Keratinocyte (primary cell): ENCODE measurements around the gene FGF21. TPM values are rescaled to one million over a fixed set of nuclear protein-coding genes. Genes with fewer than 3 reads are reported as not detected.

Source experiments
- DNase-seq: peaks from one replicate; pipeline ENCODE4 v3.0.0-alpha.2; 2011; ENCODE audit warnings: low read depth, missing footprints, low spot score
- FAIRE-seq: peaks from 2 replicates; lab custom pipeline; 2011; peaks lifted over from hg19 to GRCh38; lab: Jason Lieb, UNC
- H2AFZ ChIP-seq: 2 replicates; pipeline ENCODE4 v1.6.0; 2012; ENCODE audit warnings: low read length, control low read depth, inconsistent platforms; ENCODE audit not compliant: control insufficient read depth
- H3K27ac ChIP-seq: 2 replicates; pipeline ENCODE4 v1.5.1; 2011; ENCODE audit warnings: low read length; ENCODE audit not compliant: control insufficient read depth, insufficient read depth
- H3K27me3 ChIP-seq: 3 replicates; pipeline ENCODE4 v1.6.0; 2011; ENCODE audit warnings: low read length; ENCODE audit not compliant: control insufficient read depth, insufficient read depth; ENCODE audit errors: extremely low read depth
- H3K36me3 ChIP-seq, 2 experiments: 2 replicates in 1 of 2; 3 replicates in 1 of 2; pipeline ENCODE4 v1.5.1; 2011; ENCODE audit warnings: low read length in 2 of 2, mild to moderate bottlenecking in 1 of 2; ENCODE audit not compliant: control insufficient read depth in 2 of 2, insufficient read depth in 2 of 2; ENCODE audit errors: extremely low read depth in 1 of 2
- H3K4me1 ChIP-seq: 3 replicates; pipeline ENCODE4 v1.5.1; 2011; ENCODE audit warnings: low read length; ENCODE audit not compliant: control insufficient read depth, insufficient read depth; ENCODE audit errors: extremely low read depth
- H3K4me2 ChIP-seq: 3 replicates; pipeline ENCODE4 v1.6.0; 2011; ENCODE audit warnings: low read depth, low read length; ENCODE audit not compliant: control insufficient read depth, insufficient read depth; ENCODE audit errors: extremely low read depth
- H3K4me3 ChIP-seq, 3 experiments: fragments of 200-600 bp in 1 of 3; sonication (generic) in 1 of 3; 2 replicates in 2 of 3; 3 replicates in 1 of 3; pipeline ENCODE4 v1.5.1; 2011 to 2016; ENCODE audit warnings: low read length in 3 of 3, mild to moderate bottlenecking in 3 of 3, control low read depth in 2 of 3, inconsistent platforms in 1 of 3, low read depth in 1 of 3, mixed read lengths in 1 of 3, mixed run types in 1 of 3, moderate library complexity in 1 of 3; ENCODE audit not compliant: control insufficient read depth in 2 of 3, insufficient read depth in 2 of 3; ENCODE audit errors: extremely low read depth in 1 of 3
- H3K79me2 ChIP-seq: 2 replicates; pipeline ENCODE4 v1.6.0; 2012; ENCODE audit warnings: low read length; ENCODE audit not compliant: control insufficient read depth, insufficient read depth
- H3K9ac ChIP-seq: 3 replicates; pipeline ENCODE4 v1.6.0; 2011; ENCODE audit warnings: low read length; ENCODE audit not compliant: control insufficient read depth, insufficient read depth; ENCODE audit errors: extremely low read depth
- H3K9me1 ChIP-seq: 3 replicates; pipeline ENCODE4 v1.6.0; 2011; ENCODE audit warnings: low read length; ENCODE audit not compliant: control insufficient read depth, insufficient read depth; ENCODE audit errors: extremely low read depth
- H3K9me3 ChIP-seq: 2 replicates; pipeline ENCODE4 v1.5.1; 2012; ENCODE audit warnings: low read depth, low read length; ENCODE audit not compliant: control insufficient read depth
- H4K20me1 ChIP-seq: 3 replicates; pipeline ENCODE4 v1.6.0; 2011; ENCODE audit warnings: low read length; ENCODE audit not compliant: control insufficient read depth, insufficient read depth; ENCODE audit errors: extremely low read depth
- EZH2 ChIP-seq: IDR thresholded peaks from one replicate; pipeline ENCODE4 v1.6.1; 2012; ENCODE audit warnings: inconsistent platforms, mild to moderate bottlenecking, low read length, moderate library complexity
- dilution Hi-C: fragments of 300-500 bp; cut with MboI; formaldehyde crosslinking; loops from one replicate; pipeline ENCODE4 v1.7.0; 2020; ENCODE audit warnings: low sequenced_read_pairs; ENCODE audit not compliant: extremely low pct_ligation_motif_present
- polyA plus RNA-seq, 5 experiments: library from polyadenylated mRNA; depleted of rRNA in 3 of 5; stranded (reverse) in 3 of 5; stranded (forward) in 1 of 5; unstranded in 1 of 5; fragments of >200 nt; gene quantifications; 1 replicate in 1 of 5; 2 replicates in 3 of 5; 3 replicates in 1 of 5; pipeline versions ENCODE4 v1.2.1 to v1.2.3, GENCODE V29; 2011 to 2012; ENCODE audit warnings: missing spikeins in 2 of 5, low read depth in 1 of 5, low replicate concordance in 1 of 5
- small RNA-seq, 3 experiments: library from RNA; depleted of rRNA; stranded (forward); fragments of <200 nt; gene quantifications; one replicate each; pipeline ENCODE3, GENCODE V24; 2012; ENCODE audit warnings: low read depth in 3 of 3, low replicate concordance in 1 of 3; ENCODE audit not compliant: insufficient read length in 3 of 3
- TF ChIP-seq, protein P1 (sequence below), 3 experiments: IDR thresholded peaks in 1 of 3; conservative IDR thresholded peaks in 1 of 3; optimal IDR thresholded peaks in 1 of 3; 2 replicates in 2 of 3; 3 replicates in 1 of 3; pipeline versions ENCODE3 to v1.5.1; 2011; ENCODE audit warnings: low read length in 3 of 3, mild to moderate bottlenecking in 3 of 3, moderate library complexity in 2 of 3, control low read depth in 1 of 3, inconsistent platforms in 1 of 3; ENCODE audit not compliant: insufficient read depth in 2 of 3; ENCODE audit errors: extremely low read depth in 1 of 3

The FGF21 gene
- polyA plus RNA-seq, 1 donor (not counting 4 experiments of a cell fraction or from before 2014, with no cell fraction given) = not detected

GRCh38 chr19:48806818-48807589 lies 51.7 kb downstream of the FGF21 start:
- Histone ChIP-seq H3K79me2 (peaks cover 3% of the 10 kb centered on the region), H3K4me1 (peaks cover 11% of the 10 kb centered on the region), H3K27me3 (no peaks in the 10 kb centered on the region), H4K20me1 (no peaks in the 10 kb centered on the region), H3K9me1 (peaks cover 2% of the 10 kb centered on the region), H3K27ac (no peak overlapping the region), H3K9ac (no peak overlapping the region), H2AFZ (no peak overlapping the region), H3K4me3 (no peak overlapping the region), H3K9me3 (no peaks in the 10 kb centered on the region), H3K36me3 (peaks cover 3% of the 10 kb centered on the region in 2 experiments), H3K4me2 (no peak overlapping the region)
- FAIRE-seq (no peak), DNase-seq (no peak)
- TF ChIP-seq EZH2 = no peak
- TF ChIP-seq, protein P1, sequence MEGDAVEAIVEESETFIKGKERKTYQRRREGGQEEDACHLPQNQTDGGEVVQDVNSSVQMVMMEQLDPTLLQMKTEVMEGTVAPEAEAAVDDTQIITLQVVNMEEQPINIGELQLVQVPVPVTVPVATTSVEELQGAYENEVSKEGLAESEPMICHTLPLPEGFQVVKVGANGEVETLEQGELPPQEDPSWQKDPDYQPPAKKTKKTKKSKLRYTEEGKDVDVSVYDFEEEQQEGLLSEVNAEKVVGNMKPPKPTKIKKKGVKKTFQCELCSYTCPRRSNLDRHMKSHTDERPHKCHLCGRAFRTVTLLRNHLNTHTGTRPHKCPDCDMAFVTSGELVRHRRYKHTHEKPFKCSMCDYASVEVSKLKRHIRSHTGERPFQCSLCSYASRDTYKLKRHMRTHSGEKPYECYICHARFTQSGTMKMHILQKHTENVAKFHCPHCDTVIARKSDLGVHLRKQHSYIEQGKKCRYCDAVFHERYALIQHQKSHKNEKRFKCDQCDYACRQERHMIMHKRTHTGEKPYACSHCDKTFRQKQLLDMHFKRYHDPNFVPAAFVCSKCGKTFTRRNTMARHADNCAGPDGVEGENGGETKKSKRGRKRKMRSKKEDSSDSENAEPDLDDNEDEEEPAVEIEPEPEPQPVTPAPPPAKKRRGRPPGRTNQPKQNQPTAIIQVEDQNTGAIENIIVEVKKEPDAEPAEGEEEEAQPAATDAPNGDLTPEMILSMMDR (optimal IDR thresholded peaks at IDR 0.05 in 1 of 3, IDR thresholded peaks at IDR 0.05 in 1 of 3, conservative IDR thresholded peaks at IDR 0.05 in 1 of 3; ENCODE audit: extremely low read depth in 1 of 3, insufficient read depth in 2 of 3, low read length in 3 of 3) = no peak
- dilution Hi-C loops = no loop called here

- H3K9me3 ChIP-seq = no peaks in the 10 kb centered on the region
- H3K36me3 ChIP-seq = peaks cover 3% of the 10 kb centered on the region in 2 experiments
- peaks cover 17% of the 10 kb centered on the region for H3K4me1 ChIP-seq
- no peaks in the 10 kb centered on the region for H3K27me3 ChIP-seq
- no peak overlapping the region for H2AFZ ChIP-seq
- no peak overlapping the region for H3K4me2 ChIP-seq
- dilution Hi-C loops = no loop called here
- no peak overlapping the region for H3K27ac ChIP-seq
- TF ChIP-seq, protein P1 (optimal IDR thresholded peaks at IDR 0.05 in 1 of 3, IDR thresholded peaks at IDR 0.05 in 1 of 3, conservative IDR thresholded peaks at IDR 0.05 in 1 of 3; ENCODE audit: extremely low read depth in 1 of 3, insufficient read depth in 2 of 3, low read length in 3 of 3) = peak in 1 of 3 experiments; percentile 24
- TF ChIP-seq EZH2 = no peak
- no peak overlapping the region for H3K9ac ChIP-seq
- FAIRE-seq (no peak), DNase-seq (no peak)
- no peak overlapping the region for H3K4me3 ChIP-seq
- H3K79me2 ChIP-seq = peaks cover 3% of the 10 kb centered on the region
- peaks cover 2% of the 10 kb centered on the region for H3K9me1 ChIP-seq
- no peaks in the 10 kb centered on the region for H4K20me1 ChIP-seq
These were observed 52.4 kb downstream of the FGF21 start for GRCh38 chr19:48807590-48808308.

Small RNAs within 50 kb of the gene (small RNA-seq; reads per million reads assigned to genes)
- gene RNU6-317P = 0 reads per million in 3 experiments

Other genes with a start within 250 kb of the FGF21 start
- 0.51 to 0.76 TPM (median 0.68 TPM) in 3 replicates for gene LMTK3, start 243.7 kb upstream of the FGF21 start, polyA plus RNA-seq
- gene SULT2B1, start 203.4 kb upstream of the FGF21 start, polyA plus RNA-seq = 6.0 to 10.2 TPM (median 8.9 TPM) in 3 replicates
- gene SPACA4, start 148.8 kb upstream of the FGF21 start, polyA plus RNA-seq = 0.08 TPM in 1 of 3 replicates, not detected in the others
- gene FAM83E, start 140.4 kb upstream of the FGF21 start, polyA plus RNA-seq = 0.06 to 0.31 TPM (median 0.17 TPM) in 3 replicates
- gene RPL18, start 136.3 kb upstream of the FGF21 start, polyA plus RNA-seq = 1,010 to 1,534 TPM (median 1,015 TPM) in 3 replicates
- 2.8 to 3.8 TPM (median 3.4 TPM) in 3 replicates for gene SPHK2, start 136.0 kb upstream of the FGF21 start, polyA plus RNA-seq
- 0.79 to 2.0 TPM (median 1.0 TPM) in 3 replicates for gene DBP, start 118.1 kb upstream of the FGF21 start, polyA plus RNA-seq
- gene CA11, start 109.3 kb upstream of the FGF21 start, polyA plus RNA-seq = 1.6 to 3.9 TPM (median 1.7 TPM) in 3 replicates
- 0.07 to 0.19 TPM (median 0.07 TPM) in 3 replicates for gene NTN5, start 82.5 kb upstream of the FGF21 start, polyA plus RNA-seq
- 2.3 to 4.0 TPM (median 3.7 TPM) in 3 replicates for gene FUT2, start 59.6 kb upstream of the FGF21 start, polyA plus RNA-seq
- gene MAMSTR, start 35.8 kb upstream of the FGF21 start, polyA plus RNA-seq = 0.35 to 0.39 TPM (median 0.37 TPM) in 3 replicates
- gene RASIP1, start 14.9 kb upstream of the FGF21 start, polyA plus RNA-seq = 2.2 to 4.8 TPM (median 2.3 TPM) in 3 replicates
- gene IZUMO1, start 8.6 kb upstream of the FGF21 start, polyA plus RNA-seq = 0.28 to 0.75 TPM (median 0.63 TPM) in 3 replicates
- 3.2 to 5.3 TPM (median 3.7 TPM) in 3 replicates for gene FUT1, start 2.9 kb upstream of the FGF21 start, polyA plus RNA-seq
- gene BCAT2, start 55.5 kb downstream of the FGF21 start, polyA plus RNA-seq = 19.0 to 27.3 TPM (median 20.4 TPM) in 3 replicates
- gene HSD17B14, start 81.0 kb downstream of the FGF21 start, polyA plus RNA-seq = 0.92 to 1.2 TPM (median 1.0 TPM) in 3 replicates
- 1.2 to 2.2 TPM (median 1.8 TPM) in 3 replicates for gene PLEKHA4, start 113.1 kb downstream of the FGF21 start, polyA plus RNA-seq
- gene PPP1R15A, start 116.9 kb downstream of the FGF21 start, polyA plus RNA-seq = 23.6 to 36.6 TPM (median 32.5 TPM) in 3 replicates
- not detected in 3 replicates for gene TULP2, start 143.2 kb downstream of the FGF21 start, polyA plus RNA-seq
- 44.3 to 65.1 TPM (median 59.2 TPM) in 3 replicates for gene NUCB1, start 144.8 kb downstream of the FGF21 start, polyA plus RNA-seq
- gene DHDH, start 178.2 kb downstream of the FGF21 start, polyA plus RNA-seq = 0.45 to 1.8 TPM (median 0.52 TPM) in 3 replicates
- gene BAX, start 199.4 kb downstream of the FGF21 start, polyA plus RNA-seq = 75.3 to 139 TPM (median 113 TPM) in 3 replicates
- gene FTL, start 209.8 kb downstream of the FGF21 start, polyA plus RNA-seq = 805 to 2,115 TPM (median 838 TPM) in 3 replicates
- gene GYS1, start 237.8 kb downstream of the FGF21 start, polyA plus RNA-seq = 46.5 to 61.9 TPM (median 58.6 TPM) in 3 replicates
- 126 to 162 TPM (median 141 TPM) in 3 replicates for gene RUVBL2, start 238.4 kb downstream of the FGF21 start, polyA plus RNA-seq